ENCODE measurements around the gene SPTA1.

DNA sequence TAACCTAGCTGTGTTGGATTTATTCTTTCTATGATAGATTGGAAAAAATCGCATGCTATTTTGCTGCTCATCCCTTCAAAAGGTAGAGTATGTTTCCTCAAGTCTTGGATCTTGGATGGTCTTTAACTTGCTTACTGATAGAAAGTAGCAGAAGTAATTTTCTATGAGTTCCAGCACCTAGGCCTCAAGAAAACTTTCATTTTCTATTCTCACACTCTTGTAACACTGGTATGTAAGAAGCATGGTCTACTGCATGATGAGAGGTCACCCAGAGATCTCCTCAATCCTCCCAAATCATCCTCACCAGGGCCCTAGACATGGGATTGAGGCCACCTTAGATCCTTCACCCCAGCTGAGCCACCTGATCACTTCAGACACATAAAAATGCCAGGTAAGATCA lies 7.2 kb downstream of the SPTA1 start:
- no peak for TF ChIP-seq CTCF (IDR thresholded peaks at IDR 0.05)
- no peak for TF ChIP-seq POLR2A (IDR thresholded peaks at IDR 0.05)
